KMS-11 (cell line): ENCODE data around the gene CCDC88A.
"Not testable (repeated sequence)": the region's sequence is repeated elsewhere in the genome, so short reads cannot be mapped to it uniquely, and the experiment has no call there.

ENCODE experiments used
- H2AFZ ChIP-seq: fragments of 200-600 bp; sonication (generic); 2 replicates; pipeline ENCODE4 v1.6.1; 2016; ENCODE audit warnings: antibody characterized with exemption, mixed run types, low read depth
- H3K27ac ChIP-seq: fragments of 200-600 bp; sonication (generic); 2 replicates; pipeline ENCODE4 v1.6.1; 2016; ENCODE audit warnings: mild to moderate bottlenecking, mixed run types
- H3K27me3 ChIP-seq: fragments of 200-600 bp; sonication (generic); 2 replicates; pipeline ENCODE4 v1.6.1; 2017; ENCODE audit warnings: mild to moderate bottlenecking, low read depth, mixed run types, moderate library complexity; ENCODE audit not compliant: insufficient read depth
- H3K36me3 ChIP-seq: fragments of 200-600 bp; sonication (generic); 2 replicates; pipeline ENCODE4 v1.6.1; 2017; ENCODE audit warnings: mild to moderate bottlenecking, mixed run types; ENCODE audit not compliant: insufficient read depth
- H3K4me1 ChIP-seq: fragments of 200-600 bp; sonication (generic); 2 replicates; pipeline ENCODE4 v1.6.1; 2016; ENCODE audit warnings: mild to moderate bottlenecking, low read depth, mixed run types; ENCODE audit not compliant: poor library complexity, severe bottlenecking
- H3K4me2 ChIP-seq: fragments of 200-600 bp; sonication (generic); 2 replicates; pipeline ENCODE4 v1.7.0; 2016; ENCODE audit warnings: mild to moderate bottlenecking, mixed run types
- H3K4me3 ChIP-seq: fragments of 200-600 bp; sonication (generic); IDR thresholded peaks from 2 replicates; pipeline ENCODE4 v1.6.1; 2017; ENCODE audit warnings: low read depth, low read length, mixed read lengths; ENCODE audit not compliant: insufficient read depth
- H3K79me2 ChIP-seq: fragments of 200-600 bp; sonication (generic); 2 replicates; pipeline ENCODE4 v1.6.1; 2016; ENCODE audit warnings: low read depth, mixed run types; ENCODE audit not compliant: insufficient read depth
- H3K9ac ChIP-seq: fragments of 200-600 bp; sonication (generic); 2 replicates; pipeline ENCODE4 v1.6.1; 2016; ENCODE audit warnings: mild to moderate bottlenecking, mixed run types
- H4K20me1 ChIP-seq: fragments of 200-600 bp; sonication (generic); 2 replicates; pipeline ENCODE4 v1.6.1; 2016; ENCODE audit warnings: mild to moderate bottlenecking, mixed run types; ENCODE audit not compliant: insufficient read depth
- CTCF ChIP-seq: fragments of 200-600 bp; sonication (generic); conservative IDR thresholded peaks from 2 replicates; pipeline ENCODE4 v1.6.1; 2017; ENCODE audit warnings: low read depth, mild to moderate bottlenecking, antibody characterized with exemption, low read length, moderate library complexity, mixed read lengths

CCDC88A gene

GRCh38 chr2:55358451-55358850 is 61.2 kb downstream of the CCDC88A start:
- H2AFZ ChIP-seq: no peak overlapping the region
- peaks cover 4% of the 10 kb centered on the region; the same call in 1 of the 2 replicates for H3K36me3 ChIP-seq
- H3K27ac ChIP-seq: no peak overlapping the region
- H3K9ac ChIP-seq: no peak overlapping the region
- no peaks in the 10 kb centered on the region for H4K20me1 ChIP-seq
- peaks cover 20% of the 10 kb centered on the region for H3K4me1 ChIP-seq
- no peaks in the 10 kb centered on the region for H3K27me3 ChIP-seq
- H3K79me2 ChIP-seq: no peaks in the 10 kb centered on the region
- no peak overlapping the region for H3K4me2 ChIP-seq
- H3K4me3 ChIP-seq: no peak overlapping the region
- TF ChIP-seq CTCF: no peak

DNA sequence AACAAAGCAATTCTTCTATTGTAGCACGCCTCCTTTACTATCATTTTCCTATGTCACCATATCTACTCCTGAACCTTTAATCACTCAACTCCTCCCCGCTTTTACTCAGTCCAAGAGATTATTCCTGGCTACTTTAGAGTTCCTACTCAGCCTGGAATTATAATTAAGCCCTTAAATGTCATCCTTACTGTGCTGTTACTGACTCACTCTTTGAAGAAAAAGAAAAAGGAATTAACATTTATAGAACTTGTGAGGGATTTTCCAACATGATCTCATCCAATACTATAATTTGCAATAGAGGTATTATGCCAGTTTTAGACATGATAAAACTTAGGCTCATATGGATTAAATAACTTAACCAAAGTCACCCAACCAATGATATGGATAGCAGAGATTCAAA is 61.7 kb downstream of the CCDC88A start:
- H3K79me2 ChIP-seq: no peaks in the 10 kb centered on the region
- H3K36me3 ChIP-seq: peaks cover 4% of the 10 kb centered on the region; the same call in 1 of the 2 replicates
- no peak overlapping the region for H3K27ac ChIP-seq
- H3K4me3 ChIP-seq: no peak overlapping the region
- TF ChIP-seq CTCF: no peak
- H3K9ac ChIP-seq: no peak overlapping the region
- no peak overlapping the region for H3K4me2 ChIP-seq
- H3K4me1 ChIP-seq: peaks cover 16% of the 10 kb centered on the region
- no peak overlapping the region for H2AFZ ChIP-seq
- H3K27me3 ChIP-seq: no peaks in the 10 kb centered on the region
- H4K20me1 ChIP-seq: no peaks in the 10 kb centered on the region

GRCh38 chr2:55357164-55357563 is 62.5 kb downstream of the CCDC88A start:
- no peaks in the 10 kb centered on the region for H3K79me2 ChIP-seq
- H3K27ac ChIP-seq: no peak overlapping the region
- H2AFZ ChIP-seq: no peak overlapping the region
- no peak for TF ChIP-seq CTCF
- H3K36me3 ChIP-seq: peaks cover 4% of the 10 kb centered on the region; the same call in 1 of the 2 replicates
- H3K4me3 ChIP-seq: no peak overlapping the region
- H3K27me3 ChIP-seq: no peaks in the 10 kb centered on the region
- H3K4me2 ChIP-seq: no peak overlapping the region
- H3K4me1 ChIP-seq: peaks cover 9% of the 10 kb centered on the region
- no peaks in the 10 kb centered on the region for H4K20me1 ChIP-seq
- H3K9ac ChIP-seq: no peak overlapping the region

- H2AFZ ChIP-seq, H3K36me3 ChIP-seq, H3K79me2 ChIP-seq, H3K27ac ChIP-seq, H3K4me3 ChIP-seq, H3K27me3 ChIP-seq, H3K9ac ChIP-seq, H4K20me1 ChIP-seq, H3K4me2 ChIP-seq, H3K4me1 ChIP-seq: not testable (repeated sequence)
Observed at GRCh38 chr2:55356136-55356535, 63.5 kb downstream of the CCDC88A start.

DNA sequence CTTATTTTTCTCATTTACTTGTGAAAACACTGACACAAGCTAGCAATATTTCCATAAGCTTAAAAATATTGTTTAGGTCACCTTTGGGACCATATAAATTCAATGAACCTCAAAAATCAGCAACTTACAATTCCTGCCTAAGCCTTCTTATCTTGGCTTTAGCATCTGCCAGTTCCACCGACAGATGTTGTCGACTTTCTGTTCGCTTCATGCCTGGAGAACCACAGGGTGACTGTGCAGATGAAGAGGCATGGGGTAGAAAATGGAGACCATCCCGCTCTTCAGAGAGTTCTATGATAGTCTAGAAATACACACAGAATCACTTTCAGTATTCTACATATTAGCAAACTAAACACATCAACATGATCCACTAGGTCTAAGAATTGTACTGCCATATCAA is 64.2 kb downstream of the CCDC88A start:
- no peak for TF ChIP-seq CTCF
- H2AFZ ChIP-seq: no peak overlapping the region
- no peaks in the 10 kb centered on the region for H3K4me1 ChIP-seq
- H3K27me3 ChIP-seq: no peaks in the 10 kb centered on the region
- no peak overlapping the region for H3K9ac ChIP-seq
- no peak overlapping the region for H3K4me3 ChIP-seq
- no peak overlapping the region for H3K27ac ChIP-seq
- H3K36me3 ChIP-seq: peaks cover 4% of the 10 kb centered on the region; the same call in 1 of the 2 replicates
- no peak overlapping the region for H3K4me2 ChIP-seq
- H3K79me2 ChIP-seq: no peaks in the 10 kb centered on the region
- no peaks in the 10 kb centered on the region for H4K20me1 ChIP-seq
